ENCODE measurements around the gene PDPK1.
"Not testable (repeated sequence)": the region's sequence is repeated elsewhere in the genome, so short reads cannot be mapped to it uniquely, and the experiment has no call there.

Gene PDPK1

DNA sequence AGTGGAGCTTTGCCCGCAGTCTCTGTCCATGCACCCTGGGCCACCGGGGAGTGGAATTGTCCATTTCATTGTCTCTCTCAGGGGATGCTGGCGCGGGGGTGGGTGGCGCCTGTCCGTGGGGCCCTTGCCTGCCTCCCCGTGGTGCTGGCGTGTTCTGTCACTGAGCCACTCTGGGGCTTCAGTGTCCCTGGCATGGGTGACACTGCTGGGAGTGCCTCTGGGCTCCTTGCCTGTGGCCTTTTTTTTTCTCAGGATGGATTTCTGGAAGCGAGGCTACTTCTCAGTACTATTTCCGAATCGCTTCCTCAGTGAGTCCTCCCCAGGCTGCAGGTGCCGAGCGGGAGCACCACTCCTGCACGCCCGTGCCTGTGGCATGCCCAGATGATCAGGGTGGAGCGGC, 55.0 kb downstream of the PDPK1 start:
- DNase-seq (ENCODE audit: low read depth): no peak
- no peak for TF ChIP-seq POLR2A (IDR thresholded peaks at IDR 0.05; ENCODE audit: extremely low read depth, insufficient read length)
- TF ChIP-seq, protein P1, sequence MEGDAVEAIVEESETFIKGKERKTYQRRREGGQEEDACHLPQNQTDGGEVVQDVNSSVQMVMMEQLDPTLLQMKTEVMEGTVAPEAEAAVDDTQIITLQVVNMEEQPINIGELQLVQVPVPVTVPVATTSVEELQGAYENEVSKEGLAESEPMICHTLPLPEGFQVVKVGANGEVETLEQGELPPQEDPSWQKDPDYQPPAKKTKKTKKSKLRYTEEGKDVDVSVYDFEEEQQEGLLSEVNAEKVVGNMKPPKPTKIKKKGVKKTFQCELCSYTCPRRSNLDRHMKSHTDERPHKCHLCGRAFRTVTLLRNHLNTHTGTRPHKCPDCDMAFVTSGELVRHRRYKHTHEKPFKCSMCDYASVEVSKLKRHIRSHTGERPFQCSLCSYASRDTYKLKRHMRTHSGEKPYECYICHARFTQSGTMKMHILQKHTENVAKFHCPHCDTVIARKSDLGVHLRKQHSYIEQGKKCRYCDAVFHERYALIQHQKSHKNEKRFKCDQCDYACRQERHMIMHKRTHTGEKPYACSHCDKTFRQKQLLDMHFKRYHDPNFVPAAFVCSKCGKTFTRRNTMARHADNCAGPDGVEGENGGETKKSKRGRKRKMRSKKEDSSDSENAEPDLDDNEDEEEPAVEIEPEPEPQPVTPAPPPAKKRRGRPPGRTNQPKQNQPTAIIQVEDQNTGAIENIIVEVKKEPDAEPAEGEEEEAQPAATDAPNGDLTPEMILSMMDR (IDR thresholded peaks at IDR 0.05; ENCODE audit: low read depth, low read length): no peak
- TF ChIP-seq, protein P2, sequence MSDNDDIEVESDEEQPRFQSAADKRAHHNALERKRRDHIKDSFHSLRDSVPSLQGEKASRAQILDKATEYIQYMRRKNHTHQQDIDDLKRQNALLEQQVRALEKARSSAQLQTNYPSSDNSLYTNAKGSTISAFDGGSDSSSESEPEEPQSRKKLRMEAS (IDR thresholded peaks at IDR 0.05; ENCODE audit: low read depth, low read length): no peak
- no peak for TF ChIP-seq MYC (IDR thresholded peaks at IDR 0.05; ENCODE audit: low read depth, low read length)
- H3K4me3 ChIP-seq (ENCODE audit: low read depth, low read length): no peak overlapping the region

DNA sequence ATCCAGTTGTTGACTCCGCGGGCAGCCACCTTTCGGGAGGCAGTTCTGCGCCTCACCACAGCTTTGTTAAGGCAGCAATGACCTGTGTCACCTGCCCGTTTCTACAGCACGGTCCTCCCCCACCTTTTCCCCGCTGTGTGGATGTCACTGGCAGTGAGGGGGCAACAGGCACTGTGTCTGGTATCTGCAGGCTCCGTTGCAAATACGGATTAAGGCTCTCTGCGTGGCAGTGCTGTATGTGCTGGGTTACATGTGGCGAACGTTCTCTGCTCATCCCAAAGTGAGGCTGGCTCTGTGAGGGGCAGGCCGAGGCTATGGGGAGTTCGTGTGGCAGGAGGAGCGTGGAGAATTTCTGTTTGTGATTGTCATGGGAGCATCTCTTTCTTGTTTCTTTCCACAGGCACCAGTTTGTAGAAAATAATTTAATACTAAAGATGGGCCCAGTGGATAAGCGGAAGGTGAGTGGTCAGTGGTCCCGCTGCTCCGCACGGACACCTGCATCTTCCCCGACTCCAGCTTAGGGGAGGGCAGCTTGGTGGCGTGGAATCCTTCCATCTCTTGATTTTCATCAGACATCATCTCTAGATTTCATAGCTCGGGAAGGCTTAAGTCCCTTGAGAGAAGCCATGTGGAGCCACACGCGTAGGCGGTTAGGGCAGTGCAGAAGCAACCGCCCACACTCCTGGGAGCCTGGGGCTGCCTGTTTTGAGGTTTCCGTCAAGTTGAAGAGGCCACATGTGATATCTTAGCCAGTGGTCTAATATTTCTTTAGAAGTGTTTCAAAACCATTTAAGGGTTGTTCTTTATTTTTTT, 57.8 kb downstream of the PDPK1 start:
- H3K4me3 ChIP-seq (ENCODE audit: low read depth, low read length): no peak overlapping the region
- DNase-seq (ENCODE audit: low read depth): peak; percentile 92
- TF ChIP-seq, protein P2 (IDR thresholded peaks at IDR 0.05; ENCODE audit: low read depth, low read length): peak; percentile 91
- TF ChIP-seq MYC (IDR thresholded peaks at IDR 0.05; ENCODE audit: low read depth, low read length) (peak; percentile 94), POLR2A (IDR thresholded peaks at IDR 0.05; ENCODE audit: extremely low read depth, insufficient read length) (no peak)

DNA sequence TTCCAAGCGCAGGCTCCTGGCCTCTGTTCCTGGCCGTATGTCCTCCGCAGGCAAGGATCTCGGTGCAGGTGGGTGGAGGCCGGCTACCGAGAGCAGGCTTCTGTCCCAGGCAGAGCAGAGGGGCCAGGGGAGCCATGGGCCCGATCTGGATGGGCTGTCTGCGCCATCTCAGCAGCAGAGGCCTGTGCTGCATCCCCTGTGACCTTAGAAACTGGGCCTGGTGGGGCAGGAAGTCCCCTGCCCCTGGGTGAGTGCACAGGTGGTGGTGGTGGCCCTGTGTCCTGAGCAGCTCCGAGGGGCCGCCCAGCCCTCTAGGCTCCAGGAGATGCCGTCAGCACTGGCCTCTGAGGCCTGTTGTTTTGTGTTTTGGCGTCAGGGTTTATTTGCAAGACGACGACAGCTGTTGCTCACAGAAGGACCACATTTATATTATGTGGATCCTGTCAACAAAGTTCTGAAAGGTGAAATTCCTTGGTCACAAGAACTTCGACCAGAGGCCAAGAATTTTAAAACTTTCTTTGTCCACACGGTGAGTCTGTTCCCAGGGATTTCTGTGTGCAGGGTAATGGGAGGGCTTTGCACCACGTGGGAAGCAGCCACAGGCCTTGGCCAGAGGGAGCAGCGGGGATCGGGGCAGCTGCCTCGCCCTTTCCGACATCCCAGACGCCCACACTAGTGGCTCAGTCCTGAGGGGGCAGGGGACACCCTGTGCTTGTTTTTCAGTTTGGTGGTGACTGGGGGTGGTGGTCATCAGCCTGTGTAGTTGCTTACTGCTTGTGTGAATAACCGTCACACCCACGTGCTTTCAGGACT, 59.1 kb downstream of the PDPK1 start:
- H3K4me3 ChIP-seq (ENCODE audit: low read depth, low read length): no peak overlapping the region
- no peak for DNase-seq (ENCODE audit: low read depth)
- TF ChIP-seq, protein P2 (IDR thresholded peaks at IDR 0.05; ENCODE audit: low read depth, low read length): no peak
- TF ChIP-seq, protein P1 (IDR thresholded peaks at IDR 0.05; ENCODE audit: low read depth, low read length): no peak
- TF ChIP-seq POLR2A (IDR thresholded peaks at IDR 0.05; ENCODE audit: extremely low read depth, insufficient read length): no peak
- TF ChIP-seq MYC (IDR thresholded peaks at IDR 0.05; ENCODE audit: low read depth, low read length): no peak

DNA sequence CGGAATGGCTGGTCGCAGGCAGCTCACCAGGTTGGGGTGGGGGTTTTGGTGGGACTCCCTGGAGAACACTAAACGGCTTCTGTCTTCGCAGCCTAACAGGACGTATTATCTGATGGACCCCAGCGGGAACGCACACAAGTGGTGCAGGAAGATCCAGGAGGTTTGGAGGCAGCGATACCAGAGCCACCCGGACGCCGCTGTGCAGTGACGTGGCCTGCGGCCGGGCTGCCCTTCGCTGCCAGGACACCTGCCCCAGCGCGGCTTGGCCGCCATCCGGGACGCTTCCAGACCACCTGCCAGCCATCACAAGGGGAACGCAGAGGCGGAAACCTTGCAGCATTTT, 59.7 kb downstream of the PDPK1 start:
- DNase-seq (ENCODE audit: low read depth): no peak
- TF ChIP-seq POLR2A (IDR thresholded peaks at IDR 0.05; ENCODE audit: extremely low read depth, insufficient read length) (no peak), MYC (IDR thresholded peaks at IDR 0.05; ENCODE audit: low read depth, low read length) (no peak)
- TF ChIP-seq, protein P2 (IDR thresholded peaks at IDR 0.05; ENCODE audit: low read depth, low read length): no peak

DNA sequence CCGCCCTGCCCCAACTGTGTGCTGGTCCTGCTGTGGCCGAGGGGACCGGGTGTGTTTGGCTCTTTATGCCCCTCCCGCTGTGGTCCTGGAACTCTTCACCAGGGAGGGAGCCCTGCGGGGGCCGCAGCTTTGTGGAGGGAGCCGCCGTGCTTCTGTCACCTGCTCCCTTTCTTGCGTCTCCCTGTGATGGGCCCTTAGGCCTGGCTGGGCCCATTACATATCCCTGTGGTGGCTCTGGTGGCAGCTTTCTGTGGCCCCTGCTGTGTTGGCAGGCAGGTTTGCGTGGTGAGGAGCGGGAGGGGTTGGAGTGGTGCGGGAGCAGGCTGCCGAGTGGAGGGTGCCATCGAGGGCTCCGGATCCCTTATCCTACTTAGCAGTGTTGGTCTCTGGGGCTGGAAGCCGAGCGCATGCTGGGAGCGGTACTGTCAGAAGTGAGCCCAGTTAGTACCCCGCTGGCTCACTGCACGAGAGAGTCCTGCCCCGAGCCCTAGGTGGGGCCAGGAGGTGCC, 60.4 kb downstream of the PDPK1 start:
- no peak overlapping the region for H3K4me3 ChIP-seq (ENCODE audit: low read depth, low read length)
- TF ChIP-seq, protein P2 (IDR thresholded peaks at IDR 0.05; ENCODE audit: low read depth, low read length): no peak
- TF ChIP-seq MYC (IDR thresholded peaks at IDR 0.05; ENCODE audit: low read depth, low read length): no peak
- no peak for TF ChIP-seq POLR2A (IDR thresholded peaks at IDR 0.05; ENCODE audit: extremely low read depth, insufficient read length)
- TF ChIP-seq, protein P1 (IDR thresholded peaks at IDR 0.05; ENCODE audit: low read depth, low read length): no peak
- DNase-seq (ENCODE audit: low read depth): no peak

More for the DNA sequence above, 59.7 kb downstream of the PDPK1 start:
- no peak overlapping the region for H3K4me3 ChIP-seq (ENCODE audit: low read depth, low read length)

DNA sequence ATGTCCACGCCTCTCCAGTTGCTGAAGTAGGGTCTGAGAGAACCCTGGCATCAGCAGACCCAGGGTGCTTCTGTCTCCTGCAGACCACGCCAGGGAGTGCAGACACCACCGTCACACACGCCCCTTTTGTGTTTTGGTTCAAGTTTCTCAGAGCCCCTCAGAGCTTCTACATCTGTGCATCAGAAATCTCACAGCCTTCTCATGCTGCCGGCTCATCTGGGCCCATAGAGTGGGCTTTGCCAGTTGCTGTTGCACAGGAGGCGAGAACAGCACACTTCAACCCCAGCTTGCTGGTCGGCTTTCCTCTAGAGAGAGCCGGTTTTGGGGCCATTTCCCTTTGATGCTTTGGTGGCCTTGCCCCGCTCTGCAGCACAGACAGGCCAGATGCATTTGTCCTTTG, 60.9 kb downstream of the PDPK1 start:
- TF ChIP-seq MYC (IDR thresholded peaks at IDR 0.05; ENCODE audit: low read depth, low read length): no peak
- TF ChIP-seq, protein P1 (IDR thresholded peaks at IDR 0.05; ENCODE audit: low read depth, low read length): no peak
- TF ChIP-seq, protein P2 (IDR thresholded peaks at IDR 0.05; ENCODE audit: low read depth, low read length): no peak
- no peak for TF ChIP-seq POLR2A (IDR thresholded peaks at IDR 0.05; ENCODE audit: extremely low read depth, insufficient read length)
- no peak for DNase-seq (ENCODE audit: low read depth)
- no peak overlapping the region for H3K4me3 ChIP-seq (ENCODE audit: low read depth, low read length)

DNA sequence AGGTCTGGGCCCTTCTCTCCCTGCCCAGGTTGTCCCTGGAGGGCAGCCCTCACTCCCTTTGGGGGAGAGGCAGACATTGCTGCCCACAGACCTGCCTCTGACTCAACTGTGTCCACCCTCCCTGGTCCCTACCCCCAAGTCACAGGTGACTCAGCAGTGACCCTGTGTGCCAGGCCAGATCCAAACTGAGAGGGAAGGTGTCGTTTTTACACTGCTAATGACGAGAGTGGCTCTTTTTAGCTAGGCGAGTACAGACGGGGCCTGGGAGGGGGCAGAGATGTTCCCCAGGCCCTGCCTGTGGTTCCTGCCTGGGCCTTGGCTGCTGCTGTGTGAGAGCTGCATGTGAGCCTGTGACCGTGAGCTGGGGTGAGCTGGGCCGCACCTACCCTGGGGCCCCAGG, 61.3 kb downstream of the PDPK1 start:
- not testable (repeated sequence) for H3K4me3 ChIP-seq (ENCODE audit: low read depth, low read length); DNase-seq (ENCODE audit: low read depth)

DNA sequence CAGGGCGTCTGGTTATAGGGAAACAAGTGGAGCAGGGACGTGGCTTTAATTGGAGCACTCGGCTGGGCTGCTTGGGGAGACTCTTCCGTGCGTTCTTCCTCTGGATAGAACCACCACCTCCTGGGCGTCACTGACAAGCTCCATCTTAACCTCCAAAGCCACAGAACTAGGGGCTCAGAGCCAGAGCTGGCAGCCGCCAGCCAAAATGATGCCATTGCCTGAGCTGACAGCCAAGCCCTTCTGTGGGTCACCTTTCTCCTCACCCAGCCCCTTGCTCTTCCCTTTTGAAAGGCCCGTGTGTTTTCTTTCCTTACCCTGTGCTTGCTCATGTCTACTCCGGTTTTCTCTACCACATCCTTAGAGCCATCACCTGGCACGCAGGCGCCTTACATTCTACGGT, 62.0 kb downstream of the PDPK1 start:
- H3K4me3 ChIP-seq (ENCODE audit: low read depth, low read length); DNase-seq (ENCODE audit: low read depth): not testable (repeated sequence)

DNA sequence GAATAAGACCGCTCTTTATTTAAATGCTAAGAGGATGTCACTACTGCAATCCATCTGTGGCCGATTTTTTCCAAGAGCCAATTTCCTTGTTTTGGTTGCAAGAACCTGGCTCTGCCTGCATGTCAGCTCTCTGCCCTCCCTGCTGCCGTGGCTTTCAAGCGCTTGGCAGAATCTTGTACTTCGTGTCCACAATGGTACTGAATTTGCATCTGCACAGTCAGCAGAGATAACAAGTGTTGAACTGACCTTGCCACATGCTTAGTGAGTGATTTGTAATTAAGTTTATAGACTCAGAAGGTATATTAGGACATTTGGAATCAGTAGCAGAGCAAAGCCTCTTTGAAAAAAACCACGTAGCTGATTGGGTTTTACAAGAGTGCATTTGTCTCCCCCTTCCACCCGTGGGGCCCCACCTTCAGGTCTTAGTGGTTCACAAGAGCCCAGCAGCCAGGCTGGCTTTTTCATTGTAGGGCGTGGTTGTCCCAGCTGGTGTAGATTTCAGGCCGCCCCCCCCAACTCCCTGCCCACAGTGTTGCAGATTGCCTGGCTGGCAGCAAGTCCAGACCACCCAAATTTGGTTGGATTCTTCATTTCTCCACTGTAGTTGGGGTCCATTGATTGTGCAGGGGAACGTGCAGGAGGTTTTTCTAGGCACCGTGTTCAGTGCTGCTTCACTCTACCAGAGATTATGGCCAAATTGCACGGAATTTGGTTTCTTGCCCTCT, 63.6 kb downstream of the PDPK1 start:
- H3K4me3 ChIP-seq (ENCODE audit: low read depth, low read length); DNase-seq (ENCODE audit: low read depth): not testable (repeated sequence)

All from NB4 (cell line).